Measurements from ENCODE around the gene KBTBD2.
"Not testable (repeated sequence)": the region's sequence is repeated elsewhere in the genome, so short reads cannot be mapped to it uniquely, and the experiment has no call there.

Gene KBTBD2
- long read RNA-seq, donor 1, transcript KBTBD2-201 (4 exons, 3,745 nt): major isoform, 14 of 14 reads
- long read RNA-seq, donor 1, partial matches to known transcripts: 0 of 14 reads
- long read RNA-seq, donor 1, other reads (novel, unspliced or antisense): 0 of 14 reads
- long read RNA-seq, donor 2, transcript KBTBD2-201 (4 exons, 3,745 nt): major isoform, 5 of 5 reads
- long read RNA-seq, donor 2, partial matches to known transcripts: 0 of 5 reads
- long read RNA-seq, donor 2, other reads (novel, unspliced or antisense): 0 of 5 reads
- long read RNA-seq, donor 3, transcript KBTBD2-201 (4 exons, 3,745 nt): major isoform, 9 of 9 reads
- long read RNA-seq, donor 3, partial matches to known transcripts: 0 of 9 reads
- long read RNA-seq, donor 3, other reads (novel, unspliced or antisense): 0 of 9 reads
- long read RNA-seq, donor 4, transcript KBTBD2-201 (4 exons, 3,745 nt): major isoform, 11 of 11 reads
- long read RNA-seq, donor 4, partial matches to known transcripts: 0 of 11 reads
- long read RNA-seq, donor 4, other reads (novel, unspliced or antisense): 0 of 11 reads
- long read RNA-seq, donor 5, transcript KBTBD2-201 (4 exons, 3,745 nt): major isoform, 10 of 10 reads
- long read RNA-seq, donor 5, partial matches to known transcripts: 0 of 10 reads
- long read RNA-seq, donor 5, other reads (novel, unspliced or antisense): 0 of 10 reads
- long read RNA-seq, donor 6, transcript KBTBD2-201 (4 exons, 3,745 nt): major isoform, 9 of 9 reads
- long read RNA-seq, donor 6, partial matches to known transcripts: 0 of 9 reads
- long read RNA-seq, donor 6, other reads (novel, unspliced or antisense): 0 of 9 reads
- long read RNA-seq, donor 7, transcript KBTBD2-201 (4 exons, 3,745 nt): major isoform, 14 of 14 reads
- long read RNA-seq, donor 7, partial matches to known transcripts: 0 of 14 reads
- long read RNA-seq, donor 7, other reads (novel, unspliced or antisense): 0 of 14 reads
- long read RNA-seq, donor 8, transcript KBTBD2-201 (4 exons, 3,745 nt): major isoform, 5 of 5 reads
- long read RNA-seq, donor 8, partial matches to known transcripts: 0 of 5 reads
- long read RNA-seq, donor 8, other reads (novel, unspliced or antisense): 0 of 5 reads

GRCh38 chr7:32891043-32891799 is at the start of gene KBTBD2:
KBTBD2 (minus strand) TSS chr7:32891760; CDS start chr7:32879604, 12,156 bp downstream.
- peak; percentile 94 for DNase-seq

GRCh38 chr7:32941181-32941580 is 49.6 kb upstream of the KBTBD2 start:
- no peak for DNase-seq

GRCh38 chr7:32937344-32938174 is 46.0 kb upstream of the KBTBD2 start:
- DNase-seq: peak; percentile 41

GRCh38 chr7:32936689-32937088 is 45.1 kb upstream of the KBTBD2 start:
- DNase-seq: no peak

GRCh38 chr7:32935558-32935957 is 44.0 kb upstream of the KBTBD2 start:
- DNase-seq: no peak

GRCh38 chr7:32930378-32930777 is 38.8 kb upstream of the KBTBD2 start:
- DNase-seq: no peak

GRCh38 chr7:32929430-32930143 is 38.0 kb upstream of the KBTBD2 start:
- DNase-seq: no peak

GRCh38 chr7:32928785-32929298 is 37.3 kb upstream of the KBTBD2 start:
- DNase-seq: no peak

GRCh38 chr7:32921896-32922295 is 30.3 kb upstream of the KBTBD2 start:
- DNase-seq: no peak

GRCh38 chr7:32916994-32917393 is 25.4 kb upstream of the KBTBD2 start:
- not testable (repeated sequence) for DNase-seq

GRCh38 chr7:32916006-32916405 is 24.4 kb upstream of the KBTBD2 start:
- DNase-seq: no peak

GRCh38 chr7:32915041-32915536 is 23.5 kb upstream of the KBTBD2 start:
- DNase-seq: no peak

GRCh38 chr7:32914184-32914583 is 22.6 kb upstream of the KBTBD2 start:
- no peak for DNase-seq

GRCh38 chr7:32910195-32910594 is 18.6 kb upstream of the KBTBD2 start:
- no peak for DNase-seq

GRCh38 chr7:32905175-32905662 is 13.7 kb upstream of the KBTBD2 start:
- DNase-seq: peak; percentile 50

- DNase-seq: no peak
Observed at GRCh38 chr7:32901629-32902028, 10.1 kb upstream of the KBTBD2 start.

GRCh38 chr7:32900433-32900995 is 9.0 kb upstream of the KBTBD2 start:
- no peak for DNase-seq

- not testable (repeated sequence) for DNase-seq
Observed at GRCh38 chr7:32897376-32897775, 5.8 kb upstream of the KBTBD2 start.

GRCh38 chr7:32896564-32897347 is 5.2 kb upstream of the KBTBD2 start:
- no peak for DNase-seq

Measured in right kidney (tissue), 9 donors.